CD4-positive, alpha-beta T cell (primary cell): ENCODE results near the gene VCAN. TPM values are rescaled to one million over a fixed set of nuclear protein-coding genes. Genes with fewer than 3 reads are reported as not detected.

Source experiments
- ATAC-seq: fragments of 200-7000 bp; cut with Tn5 transposase; one replicate; pipeline ENCODE4 v1.10.0; 2022; ENCODE audit warnings: mild to moderate bottlenecking; ENCODE audit not compliant: poor library complexity
- CTCF ChIA-PET: fragments of 350-600 bp; sonication (Branson Sonifier 250); formaldehyde crosslinking; loops from one replicate; lab custom pipeline; 2021; ENCODE audit warnings: antibody characterized with exemption, inconsistent platforms; lab: Charles Lee
- POLR2A ChIA-PET: fragments of 350-600 bp; sonication (Branson Sonifier 250); formaldehyde crosslinking; loops from one replicate; lab custom pipeline; 2021; ENCODE audit warnings: antibody characterized with exemption, inconsistent platforms; lab: Charles Lee
- DNase-seq, 14 experiments: peaks; one replicate each; pipeline ENCODE4 v3.0.0-alpha.2; 2013 to 2020; ENCODE audit warnings: mixed read lengths in 2 of 14
- H3K27ac ChIP-seq, 2 donors: one replicate each; pipeline versions ENCODE4 v1.5.1 to v1.7.0; 2013; ENCODE audit warnings: low read length in 2 of 2, low read depth in 1 of 2, mild to moderate bottlenecking in 1 of 2
- H3K27me3 ChIP-seq, 2 experiments: 1 replicate in 1 of 2; 2 replicates in 1 of 2; pipeline versions ENCODE4 v1.6.1 to v1.7.0; 2013; ENCODE audit warnings: low read length in 2 of 2, control low read depth in 1 of 2, mild to moderate bottlenecking in 1 of 2, moderate library complexity in 1 of 2; ENCODE audit not compliant: insufficient read depth in 2 of 2, control insufficient read depth in 1 of 2
- H3K36me3 ChIP-seq: one replicate; pipeline ENCODE4 v1.6.1; 2013; ENCODE audit warnings: low read length, control low read depth; ENCODE audit not compliant: insufficient read depth
- H3K4me1 ChIP-seq: one replicate; pipeline ENCODE4 v1.6.1; 2013; ENCODE audit warnings: low read length, control low read depth; ENCODE audit not compliant: insufficient read depth
- H3K4me3 ChIP-seq: one replicate; pipeline ENCODE4 v1.5.1; 2013; ENCODE audit warnings: mild to moderate bottlenecking, low read length, moderate library complexity
- H3K9me3 ChIP-seq, 2 experiments: 1 replicate in 1 of 2; 2 replicates in 1 of 2; pipeline versions ENCODE4 v1.6.1 to v1.7.0; 2013; ENCODE audit warnings: low read length in 2 of 2, mild to moderate bottlenecking in 2 of 2, control low read depth in 1 of 2, moderate library complexity in 1 of 2; ENCODE audit not compliant: control insufficient read depth in 1 of 2, insufficient read depth in 1 of 2
- H3K27ac Mint-ChIP-seq: one replicate; pipeline ENCODE4 v1.8.0; 2020; ENCODE audit warnings: mixed read lengths
- H3K27me3 Mint-ChIP-seq: one replicate; pipeline ENCODE4 v1.8.0; 2021; ENCODE audit warnings: mixed read lengths
- H3K36me3 Mint-ChIP-seq: one replicate; pipeline ENCODE4 v1.8.0; 2021; ENCODE audit warnings: low read depth, mixed read lengths
- H3K4me1 Mint-ChIP-seq: one replicate; pipeline ENCODE4 v1.8.0; 2021; ENCODE audit warnings: low read depth, mixed read lengths
- H3K4me3 Mint-ChIP-seq: one replicate; pipeline ENCODE4 v1.8.0; 2020; ENCODE audit warnings: mild to moderate bottlenecking, mixed read lengths
- H3K9me3 Mint-ChIP-seq: one replicate; pipeline ENCODE4 v1.8.0; 2020; ENCODE audit warnings: mixed read lengths
- CTCF ChIP-seq: fragments of 200-600 bp; IDR thresholded peaks from one replicate; pipeline ENCODE4 v1.8.0; 2022; ENCODE audit warnings: antibody characterized with exemption, mild to moderate bottlenecking
- intact Hi-C, 2 experiments: fragments of 100-400 bp; cut with DNase I in 1 of 2; cut with micrococcal nuclease in 1 of 2; formaldehyde crosslinking; loops; one replicate each; pipeline versions ENCODE4 v1.15.1 to v1.9.0; 2023 to 2025; cut with DNase I, micrococcal nuclease
- total RNA-seq, 174 experiments: library from RNA in 2 of 174; stranded (reverse) in 2 of 174; gene quantifications; one replicate each; pipeline ENCODE4 v1.2.3 and lab custom pipeline; 2021 to 2026

VCAN gene
- total RNA-seq, 2 experiments from 2014 or later, result 6.4 to 7.1 TPM

DNA sequence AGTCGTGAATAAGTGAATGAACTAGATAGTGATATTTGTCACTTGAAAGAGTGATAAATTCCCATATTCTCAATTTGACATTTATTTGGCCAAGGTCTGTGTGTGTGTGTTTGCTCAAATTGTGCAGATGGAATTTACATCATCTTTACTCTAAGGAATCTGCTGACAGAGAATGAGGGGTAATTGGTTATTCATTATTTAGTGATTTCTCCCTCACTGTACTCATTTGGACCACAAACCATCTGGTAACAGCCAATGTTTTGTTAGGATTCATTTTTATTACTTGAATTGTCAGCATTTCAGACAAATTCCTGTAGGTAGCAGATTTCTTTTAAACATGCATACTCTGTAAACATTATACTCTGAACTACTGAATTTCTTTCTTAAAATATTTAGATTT, 15.6 kb downstream of the VCAN start:
- CTCF ChIA-PET, result no interaction called here

GRCh38 chr5:83488271-83488670, 16.7 kb downstream of the VCAN start:
- Mint-ChIP-seq H3K4me3 (no peak overlapping the region), H3K36me3 (no peaks in the 10 kb centered on the region), H3K27me3 (peaks cover 36% of the 10 kb centered on the region), H3K27ac (no peak overlapping the region), H3K4me1 (no peaks in the 10 kb centered on the region), H3K9me3 (no peaks in the 10 kb centered on the region)
- Histone ChIP-seq H3K27ac (no peak overlapping the region), H3K9me3 (no peaks in the 10 kb centered on the region), H3K4me3 (no peak overlapping the region), H3K4me1 (no peaks in the 10 kb centered on the region), H3K36me3 (no peaks in the 10 kb centered on the region), H3K27me3 (no peaks in the 10 kb centered on the region)
- intact Hi-C loops, result no loop called here
- DNase-seq, result no peak
- ATAC-seq, result no peak
- CTCF ChIA-PET, result no interaction called here
- POLR2A ChIA-PET, result no interaction called here
- TF ChIP-seq CTCF, result no peak

More for the DNA sequence above, 15.6 kb downstream of the VCAN start:
- Histone ChIP-seq H3K27me3 (no peaks in the 10 kb centered on the region), H3K9me3 (no peaks in the 10 kb centered on the region), H3K4me3 (no peak overlapping the region), H3K4me1 (no peaks in the 10 kb centered on the region), H3K27ac (no peak overlapping the region), H3K36me3 (no peaks in the 10 kb centered on the region)
- no peak overlapping the region for H3K27ac Mint-ChIP-seq
- intact Hi-C loops, result no loop called here
- DNase-seq (no peak), ATAC-seq (no peak)
- no peak overlapping the region for H3K4me3 Mint-ChIP-seq
- TF ChIP-seq CTCF, result no peak
- H3K27me3 Mint-ChIP-seq, result peaks cover 34% of the 10 kb centered on the region
- H3K9me3 Mint-ChIP-seq, result no peaks in the 10 kb centered on the region
- POLR2A ChIA-PET, result no interaction called here
- H3K4me1 Mint-ChIP-seq, result no peaks in the 10 kb centered on the region
- no peaks in the 10 kb centered on the region for H3K36me3 Mint-ChIP-seq

- DNase-seq, result no peak
- H3K9me3 Mint-ChIP-seq, result no peaks in the 10 kb centered on the region
Observed at GRCh38 chr5:83488821-83489220, 17.3 kb downstream of the VCAN start.

More at GRCh38 chr5:83488821-83489220, 17.3 kb downstream of the VCAN start:
- CTCF ChIA-PET, result no interaction called here
- Mint-ChIP-seq H3K4me3 (no peak overlapping the region), H3K36me3 (no peaks in the 10 kb centered on the region), H3K27ac (no peak overlapping the region), H3K27me3 (peaks cover 35% of the 10 kb centered on the region), H3K4me1 (no peaks in the 10 kb centered on the region)
- no peak for ATAC-seq
- TF ChIP-seq CTCF, result no peak
- POLR2A ChIA-PET, result no interaction called here
- intact Hi-C loops, result no loop called here
- Histone ChIP-seq H3K27ac (no peak overlapping the region), H3K4me1 (no peaks in the 10 kb centered on the region), H3K4me3 (no peak overlapping the region), H3K36me3 (no peaks in the 10 kb centered on the region), H3K9me3 (no peaks in the 10 kb centered on the region), H3K27me3 (no peaks in the 10 kb centered on the region)
